A673 (cell line): Measurements from ENCODE around the gene CTDSP2.

Experiments used
- EZH2 ChIP-seq: fragments of 200-600 bp; sonication (generic); IDR thresholded peaks from 2 replicates; pipeline ENCODE4 v1.6.1; 2017; ENCODE audit warnings: borderline replicate concordance, low read depth, mild to moderate bottlenecking, mixed read lengths, antibody characterized with exemption, low read length; ENCODE audit not compliant: poor library complexity, severe bottlenecking
- TF ChIP-seq, protein P1 (sequence below): fragments of 300-800, 200-600 bp; sonication (generic); conservative IDR thresholded peaks from 2 replicates; pipeline ENCODE4 v1.5.1; 2017; ENCODE audit warnings: low read depth, mild to moderate bottlenecking, antibody characterized with exemption, low read length, moderate library complexity, mixed read lengths

DNA sequence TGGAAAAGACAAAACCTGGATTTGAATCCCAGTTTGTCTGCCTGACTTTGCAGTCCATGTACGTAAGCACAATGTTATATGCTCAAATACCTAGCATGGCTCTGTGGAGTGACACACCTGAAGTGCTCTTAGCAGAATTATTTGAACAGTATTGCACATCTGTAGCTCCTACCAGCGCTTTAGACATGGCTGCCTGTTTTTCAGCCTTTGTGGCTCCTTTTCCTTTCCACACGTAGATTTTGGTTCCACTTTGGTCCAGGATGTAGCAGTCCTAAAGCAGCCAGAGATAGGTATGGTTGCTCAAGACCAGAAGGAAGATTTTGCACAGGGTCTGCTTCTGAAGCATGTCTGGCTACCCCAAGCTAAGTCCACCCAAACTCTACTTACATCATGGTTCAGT lies 37.1 kb downstream of the CTDSP2 start:
- no peak for TF ChIP-seq EZH2
- TF ChIP-seq, protein P1, sequence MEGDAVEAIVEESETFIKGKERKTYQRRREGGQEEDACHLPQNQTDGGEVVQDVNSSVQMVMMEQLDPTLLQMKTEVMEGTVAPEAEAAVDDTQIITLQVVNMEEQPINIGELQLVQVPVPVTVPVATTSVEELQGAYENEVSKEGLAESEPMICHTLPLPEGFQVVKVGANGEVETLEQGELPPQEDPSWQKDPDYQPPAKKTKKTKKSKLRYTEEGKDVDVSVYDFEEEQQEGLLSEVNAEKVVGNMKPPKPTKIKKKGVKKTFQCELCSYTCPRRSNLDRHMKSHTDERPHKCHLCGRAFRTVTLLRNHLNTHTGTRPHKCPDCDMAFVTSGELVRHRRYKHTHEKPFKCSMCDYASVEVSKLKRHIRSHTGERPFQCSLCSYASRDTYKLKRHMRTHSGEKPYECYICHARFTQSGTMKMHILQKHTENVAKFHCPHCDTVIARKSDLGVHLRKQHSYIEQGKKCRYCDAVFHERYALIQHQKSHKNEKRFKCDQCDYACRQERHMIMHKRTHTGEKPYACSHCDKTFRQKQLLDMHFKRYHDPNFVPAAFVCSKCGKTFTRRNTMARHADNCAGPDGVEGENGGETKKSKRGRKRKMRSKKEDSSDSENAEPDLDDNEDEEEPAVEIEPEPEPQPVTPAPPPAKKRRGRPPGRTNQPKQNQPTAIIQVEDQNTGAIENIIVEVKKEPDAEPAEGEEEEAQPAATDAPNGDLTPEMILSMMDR: no peak
